ENCODE measurements around the gene CSTF1.

Gene CSTF1

DNA sequence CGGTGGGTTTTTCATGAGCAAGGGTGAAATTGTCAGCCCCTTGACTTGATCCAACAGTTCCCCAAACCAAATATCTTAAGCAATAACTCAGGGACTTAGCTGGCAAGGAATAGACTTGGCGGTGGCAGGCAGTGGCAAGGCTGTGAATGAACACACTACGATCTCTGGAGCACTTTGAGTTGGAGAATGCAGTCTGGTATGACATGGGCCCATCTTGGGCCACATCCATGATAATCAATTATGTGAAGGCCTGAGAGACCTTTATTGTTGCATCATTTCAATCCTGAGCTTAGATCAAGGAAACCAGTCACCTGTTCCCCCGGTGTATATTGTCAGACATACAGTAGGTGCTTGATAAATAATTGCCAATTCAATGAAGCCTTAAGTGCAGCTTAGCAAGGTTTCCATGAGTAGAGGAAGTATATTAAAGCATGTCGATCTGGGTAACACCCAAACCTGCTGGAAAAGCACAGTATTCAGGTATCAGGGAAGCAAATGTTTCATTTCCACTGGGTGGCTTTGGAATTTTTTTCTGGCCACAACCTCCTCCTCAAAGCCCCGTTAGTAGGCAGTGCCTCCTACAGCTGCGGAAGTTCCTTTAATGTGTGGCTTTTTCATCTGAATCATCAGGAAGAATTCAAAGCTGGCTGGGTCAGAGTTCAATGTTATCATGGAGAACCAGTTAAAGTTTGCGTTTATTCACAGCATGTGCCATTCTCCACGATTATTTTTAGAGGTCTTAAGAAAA, 29.8 kb downstream of the CSTF1 start:
- TF ChIP-seq, protein P1, sequence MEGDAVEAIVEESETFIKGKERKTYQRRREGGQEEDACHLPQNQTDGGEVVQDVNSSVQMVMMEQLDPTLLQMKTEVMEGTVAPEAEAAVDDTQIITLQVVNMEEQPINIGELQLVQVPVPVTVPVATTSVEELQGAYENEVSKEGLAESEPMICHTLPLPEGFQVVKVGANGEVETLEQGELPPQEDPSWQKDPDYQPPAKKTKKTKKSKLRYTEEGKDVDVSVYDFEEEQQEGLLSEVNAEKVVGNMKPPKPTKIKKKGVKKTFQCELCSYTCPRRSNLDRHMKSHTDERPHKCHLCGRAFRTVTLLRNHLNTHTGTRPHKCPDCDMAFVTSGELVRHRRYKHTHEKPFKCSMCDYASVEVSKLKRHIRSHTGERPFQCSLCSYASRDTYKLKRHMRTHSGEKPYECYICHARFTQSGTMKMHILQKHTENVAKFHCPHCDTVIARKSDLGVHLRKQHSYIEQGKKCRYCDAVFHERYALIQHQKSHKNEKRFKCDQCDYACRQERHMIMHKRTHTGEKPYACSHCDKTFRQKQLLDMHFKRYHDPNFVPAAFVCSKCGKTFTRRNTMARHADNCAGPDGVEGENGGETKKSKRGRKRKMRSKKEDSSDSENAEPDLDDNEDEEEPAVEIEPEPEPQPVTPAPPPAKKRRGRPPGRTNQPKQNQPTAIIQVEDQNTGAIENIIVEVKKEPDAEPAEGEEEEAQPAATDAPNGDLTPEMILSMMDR (IDR thresholded peaks at IDR 0.05; ENCODE audit: low read depth, low read length): no peak
- H3K4me3 ChIP-seq (ENCODE audit: low read depth, low read length): no peak overlapping the region

DNA sequence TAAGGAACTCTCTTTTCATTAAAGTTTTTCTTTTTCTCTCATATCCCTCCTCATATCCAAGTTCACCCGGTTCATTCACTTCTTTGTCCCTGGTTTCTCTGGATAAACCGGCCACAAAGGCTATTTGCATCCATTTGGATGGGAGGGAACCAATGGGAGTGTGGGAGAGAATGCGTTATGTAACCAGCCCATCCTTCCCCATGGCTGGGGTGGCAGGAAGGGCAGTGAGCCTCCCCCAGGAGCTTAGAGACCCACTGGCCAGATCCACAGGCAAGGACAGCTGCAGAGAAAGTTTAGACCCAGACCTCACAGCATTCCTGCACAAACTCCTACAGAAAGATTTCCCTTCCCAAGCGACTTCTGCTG, 30.4 kb downstream of the CSTF1 start:
- TF ChIP-seq, protein P1 (IDR thresholded peaks at IDR 0.05; ENCODE audit: low read depth, low read length): no peak
- H3K4me3 ChIP-seq (ENCODE audit: low read depth, low read length): no peak overlapping the region

DNA sequence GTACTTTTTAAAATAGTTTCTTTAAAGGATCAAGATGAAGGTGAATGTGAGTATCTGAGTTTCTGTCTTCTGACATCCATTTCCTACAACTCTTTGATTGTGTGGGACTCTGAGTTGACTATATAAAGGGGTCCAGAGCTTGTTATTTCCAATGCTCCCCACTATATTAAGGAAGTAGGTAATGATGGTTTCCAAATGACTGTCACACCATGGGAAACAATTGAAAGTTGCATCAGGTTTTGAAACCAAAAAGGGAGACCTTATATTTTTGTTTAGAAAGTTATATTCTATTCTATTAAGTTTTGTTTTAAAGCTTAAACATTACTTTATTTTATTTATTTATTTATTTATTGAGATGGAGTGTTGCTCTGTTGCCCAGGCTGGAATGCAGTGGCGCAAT, 30.8 kb downstream of the CSTF1 start:
- TF ChIP-seq, protein P1 (IDR thresholded peaks at IDR 0.05; ENCODE audit: low read depth, low read length): no peak
- no peak overlapping the region for H3K4me3 ChIP-seq (ENCODE audit: low read depth, low read length)

DNA sequence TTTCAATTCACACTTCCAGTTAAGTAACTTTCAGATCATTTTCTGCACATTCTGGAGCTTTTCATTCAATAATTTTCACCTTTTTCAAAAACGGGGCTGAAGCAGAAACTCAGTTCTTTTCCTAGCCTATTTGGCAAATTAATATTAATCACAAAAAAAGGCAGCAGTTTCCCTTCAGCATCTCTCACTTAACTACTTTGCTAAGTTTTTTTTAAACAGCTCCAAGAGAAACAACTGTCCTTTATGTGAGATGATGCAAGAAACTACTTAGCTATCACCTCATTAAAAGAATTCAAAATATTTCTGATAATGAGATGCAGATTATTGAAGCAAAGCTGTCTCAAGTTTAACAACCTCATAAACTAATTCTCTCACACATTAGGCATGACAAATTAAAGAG, 31.4 kb downstream of the CSTF1 start:
- H3K4me3 ChIP-seq (ENCODE audit: low read depth, low read length): no peak overlapping the region
- TF ChIP-seq, protein P1 (IDR thresholded peaks at IDR 0.05; ENCODE audit: low read depth, low read length): no peak

DNA sequence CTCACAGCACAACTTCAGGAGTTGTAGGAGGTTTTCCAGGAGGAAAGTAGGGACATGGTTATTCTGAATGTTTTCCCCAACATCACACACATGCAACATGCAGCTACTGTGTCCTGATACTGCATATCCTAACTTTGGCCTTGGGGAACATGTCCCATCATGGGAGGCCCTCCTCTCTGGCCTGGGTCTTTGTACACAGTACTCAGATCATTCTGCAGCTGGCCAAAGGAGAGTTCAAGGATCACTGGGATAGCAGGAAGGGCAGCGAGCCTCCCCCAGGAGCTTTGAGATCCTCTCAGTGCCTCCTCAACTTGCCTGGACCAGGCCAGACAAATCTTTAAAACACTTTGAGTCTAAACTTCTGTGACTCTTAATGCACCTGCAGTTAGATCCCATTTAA, 32.5 kb downstream of the CSTF1 start:
- TF ChIP-seq, protein P1 (IDR thresholded peaks at IDR 0.05; ENCODE audit: low read depth, low read length): no peak

DNA sequence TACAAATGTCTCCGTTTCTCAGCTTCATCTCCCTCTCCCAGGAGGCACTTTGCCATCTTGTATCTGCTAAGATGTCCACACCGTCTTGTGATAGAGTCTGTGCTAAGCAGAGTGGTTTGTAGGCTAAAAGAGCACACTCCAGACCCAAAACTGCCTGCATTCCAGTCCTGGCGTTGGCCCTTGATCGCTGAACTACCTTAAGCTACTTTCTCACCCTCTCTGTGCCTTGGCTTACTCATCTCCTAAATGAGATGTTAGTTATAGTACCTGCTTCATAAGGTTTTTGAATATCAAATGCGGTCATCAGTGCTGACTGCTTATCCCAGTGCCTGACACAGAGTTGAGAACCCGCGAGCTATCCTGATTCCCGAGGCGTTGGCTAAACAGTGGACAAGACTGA, 33.6 kb downstream of the CSTF1 start:
- TF ChIP-seq, protein P1 (IDR thresholded peaks at IDR 0.05; ENCODE audit: low read depth, low read length): no peak
- no peak overlapping the region for H3K4me3 ChIP-seq (ENCODE audit: low read depth, low read length)

More for the DNA sequence above, 32.5 kb downstream of the CSTF1 start:
- no peak overlapping the region for H3K4me3 ChIP-seq (ENCODE audit: low read depth, low read length)

DNA sequence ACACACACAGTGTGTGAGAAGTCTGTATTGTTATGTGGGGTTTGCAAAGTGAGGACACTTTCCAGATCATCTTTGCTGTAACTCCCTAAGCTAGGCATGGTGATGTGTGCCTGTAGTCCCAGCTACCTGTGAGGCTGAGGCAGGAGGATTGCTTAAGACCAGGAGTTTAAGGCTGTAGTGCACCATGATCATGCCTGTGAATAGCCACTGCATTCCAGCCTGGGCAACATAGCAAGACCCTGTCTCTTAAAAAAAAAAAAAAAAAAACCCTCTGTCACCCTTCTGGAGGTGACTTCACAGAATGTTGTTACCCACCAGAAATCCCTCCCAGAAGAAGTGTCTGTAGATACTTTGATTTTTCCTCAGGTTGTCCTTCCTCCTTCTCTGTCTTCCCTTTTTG, 34.5 kb downstream of the CSTF1 start:
- TF ChIP-seq, protein P1 (IDR thresholded peaks at IDR 0.05; ENCODE audit: low read depth, low read length): no peak
- no peak overlapping the region for H3K4me3 ChIP-seq (ENCODE audit: low read depth, low read length)
